HT-29 (cell line): Measurements from ENCODE around the gene SRPX2. TPM values are rescaled to one million over a fixed set of nuclear protein-coding genes. Genes with fewer than 3 reads are reported as not detected.

Experiments used
- DNase-seq: peaks from one replicate; pipeline ENCODE4 v3.0.0-alpha.2; 2015; ENCODE audit warnings: low spot score
- total RNA-seq: library from RNA; depleted of rRNA; stranded (reverse); fragments of >200 nt; shearing (Covaris generic); gene quantifications from 2 replicates; pipeline ENCODE4 v1.2.3, GENCODE V29; 2014

Gene SRPX2
- total RNA-seq, 1 experiment from 2014 or later: 0.28 TPM

GRCh38 chrX:100649550-100650356, 5.8 kb downstream of the SRPX2 start:
- DNase-seq: peak; percentile 42

DNA sequence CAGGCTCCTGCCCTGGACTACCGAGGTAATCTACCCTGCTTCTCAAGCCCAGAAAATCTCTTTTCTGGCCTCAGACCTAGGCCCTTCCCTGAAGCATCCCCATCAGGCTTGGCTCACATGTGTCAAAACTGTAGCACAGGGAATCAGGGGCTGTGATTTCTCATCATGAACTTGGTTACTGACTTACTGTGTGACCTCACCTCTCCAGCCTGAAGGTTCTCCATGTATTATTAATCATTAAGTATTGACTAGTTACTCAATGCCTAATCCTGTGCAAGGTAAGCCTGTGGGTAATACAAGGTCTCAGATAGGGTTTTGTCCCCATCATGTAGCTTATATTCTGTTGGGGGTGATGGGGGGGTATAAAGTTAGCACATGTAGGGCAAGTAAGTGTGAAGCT, 6.8 kb downstream of the SRPX2 start:
- DNase-seq: no peak

DNA sequence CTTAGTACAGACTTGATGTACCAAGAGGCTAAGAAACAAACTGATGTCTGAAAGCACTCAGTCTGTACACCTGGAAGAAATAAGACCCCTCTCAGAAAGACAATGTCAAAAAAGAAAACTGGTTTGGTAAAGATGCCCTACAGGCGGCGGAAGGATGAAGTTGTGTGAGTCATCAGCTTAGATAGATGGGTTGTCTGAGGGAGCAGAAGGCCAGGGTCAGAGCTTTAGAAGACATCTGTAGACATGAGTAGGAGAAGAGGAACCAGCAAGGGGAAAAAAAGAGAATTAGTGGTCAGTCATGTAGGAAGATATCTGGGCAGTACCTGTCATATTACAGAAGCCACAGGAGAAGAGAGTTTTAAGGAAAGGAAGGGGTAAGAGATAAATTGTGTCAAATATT, 8.3 kb downstream of the SRPX2 start:
- no peak for DNase-seq

DNA sequence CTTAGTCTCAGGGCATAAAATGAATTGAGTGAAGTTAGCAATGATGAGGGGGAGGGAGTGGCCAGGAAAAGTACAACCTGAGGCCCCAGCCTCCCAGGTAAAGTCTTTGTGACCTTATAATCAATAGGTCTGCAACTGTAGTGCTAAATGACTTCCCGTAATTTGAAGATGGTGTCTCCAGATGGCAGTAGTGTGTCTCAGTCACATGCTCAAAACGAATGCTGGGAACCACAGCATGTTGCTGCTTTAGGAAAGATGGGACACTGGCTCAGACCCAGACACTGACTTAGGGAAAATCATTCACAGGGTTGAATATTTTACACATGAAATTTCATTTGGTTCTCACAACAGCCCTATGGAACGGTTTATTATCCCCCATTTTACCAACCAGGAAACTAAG, 10.3 kb downstream of the SRPX2 start:
- peak; percentile 40 for DNase-seq

- DNase-seq: no peak
Measured at GRCh38 chrX:100658941-100659381, 15.0 kb downstream of the SRPX2 start.

GRCh38 chrX:100659431-100660137, 15.6 kb downstream of the SRPX2 start:
- no peak for DNase-seq

DNA sequence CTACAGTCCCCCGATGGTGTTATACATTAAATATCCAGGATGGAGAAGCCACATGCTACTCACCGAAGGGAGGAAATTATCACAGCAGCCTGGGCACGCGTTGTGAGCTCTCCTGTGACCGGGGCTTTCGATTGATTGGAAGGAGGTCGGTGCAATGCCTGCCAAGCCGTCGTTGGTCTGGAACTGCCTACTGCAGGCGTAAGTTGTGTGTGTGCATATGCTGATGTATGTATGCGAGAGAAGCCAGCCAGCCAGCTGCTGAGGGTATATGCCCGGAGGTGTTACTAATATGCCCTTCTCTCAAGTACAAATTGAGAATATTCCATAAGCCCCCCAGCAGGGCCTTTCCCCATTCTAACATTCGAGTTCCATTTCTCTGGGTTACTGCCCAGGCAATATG, 18.2 kb downstream of the SRPX2 start:
- no peak for DNase-seq

GRCh38 chrX:100662796-100663195, 18.8 kb downstream of the SRPX2 start:
- no peak for DNase-seq

DNA sequence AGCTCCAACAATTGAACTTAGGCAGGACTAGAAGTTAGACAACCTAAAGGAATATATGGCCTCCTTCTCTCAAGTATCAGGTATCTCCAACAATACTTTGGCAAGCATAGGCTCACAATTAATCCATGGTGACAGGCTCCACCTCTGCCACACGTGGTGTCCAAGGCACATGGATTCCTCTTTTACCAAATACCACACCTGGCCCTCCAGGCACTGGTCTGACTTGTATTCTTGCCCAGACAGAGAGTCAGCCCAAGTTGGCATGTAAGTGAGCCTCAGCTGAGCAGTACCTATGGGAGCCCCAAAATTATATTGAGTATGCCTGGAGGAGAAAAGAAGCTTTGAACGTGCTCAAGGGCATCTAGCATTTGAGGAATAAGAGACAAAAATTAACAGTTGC, 19.6 kb downstream of the SRPX2 start:
- no peak for DNase-seq

- DNase-seq: no peak
Measured at GRCh38 chrX:100672966-100673365, 29.0 kb downstream of the SRPX2 start.

DNA sequence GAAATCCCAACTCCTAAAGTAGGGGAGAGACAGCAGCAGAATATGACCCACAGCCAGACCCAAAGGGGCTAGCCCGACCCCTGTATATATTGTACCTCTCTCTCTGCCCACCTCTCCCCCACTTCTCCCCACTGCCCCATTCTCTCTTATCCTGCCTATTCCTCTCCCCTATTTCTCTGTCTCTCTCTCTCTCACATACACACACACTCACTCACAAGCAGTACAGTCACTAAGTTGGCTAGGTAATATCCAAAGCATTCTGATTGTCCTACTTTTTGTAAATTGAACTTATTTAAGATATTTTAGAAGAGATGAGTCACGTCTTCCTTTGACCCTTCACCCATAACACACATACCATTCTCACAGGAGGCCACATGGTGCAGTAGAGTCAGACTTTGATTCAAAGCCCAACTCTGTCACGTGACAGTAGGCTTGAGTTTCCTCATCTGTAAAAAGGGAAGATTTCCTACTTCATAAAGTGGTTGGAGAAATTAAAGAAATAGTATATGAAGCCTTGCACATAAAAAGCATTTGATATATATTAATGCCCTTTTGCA, 29.5 kb downstream of the SRPX2 start:
- no peak for DNase-seq

- DNase-seq: no peak
Measured at GRCh38 chrX:100674705-100675104, 30.7 kb downstream of the SRPX2 start.

GRCh38 chrX:100677611-100678181, 33.7 kb downstream of the SRPX2 start:
- DNase-seq: no peak

GRCh38 chrX:100680756-100681155, 36.8 kb downstream of the SRPX2 start:
- no peak for DNase-seq

- DNase-seq: no peak
Measured at GRCh38 chrX:100681599-100681998, 37.6 kb downstream of the SRPX2 start.

DNA sequence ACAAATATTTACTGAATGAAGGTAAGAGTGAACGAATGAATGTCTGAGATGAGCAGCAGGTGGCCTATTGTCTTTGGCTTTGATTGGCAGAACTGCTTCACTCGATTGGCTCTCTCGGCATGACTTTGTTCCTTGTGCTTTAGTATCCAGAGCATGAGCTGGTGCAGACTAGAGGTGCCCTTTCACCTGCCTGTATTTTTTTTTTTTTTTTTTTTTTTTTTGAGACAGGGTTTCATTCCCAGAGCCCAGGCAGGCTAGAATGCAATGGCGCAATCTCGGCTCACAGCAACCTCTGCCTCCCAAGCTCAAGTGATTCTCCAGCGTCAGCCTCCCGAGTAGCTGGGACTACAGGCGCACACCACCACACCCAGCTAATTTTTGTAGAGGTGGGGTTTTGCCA, 38.9 kb downstream of the SRPX2 start:
- DNase-seq: no peak

DNA sequence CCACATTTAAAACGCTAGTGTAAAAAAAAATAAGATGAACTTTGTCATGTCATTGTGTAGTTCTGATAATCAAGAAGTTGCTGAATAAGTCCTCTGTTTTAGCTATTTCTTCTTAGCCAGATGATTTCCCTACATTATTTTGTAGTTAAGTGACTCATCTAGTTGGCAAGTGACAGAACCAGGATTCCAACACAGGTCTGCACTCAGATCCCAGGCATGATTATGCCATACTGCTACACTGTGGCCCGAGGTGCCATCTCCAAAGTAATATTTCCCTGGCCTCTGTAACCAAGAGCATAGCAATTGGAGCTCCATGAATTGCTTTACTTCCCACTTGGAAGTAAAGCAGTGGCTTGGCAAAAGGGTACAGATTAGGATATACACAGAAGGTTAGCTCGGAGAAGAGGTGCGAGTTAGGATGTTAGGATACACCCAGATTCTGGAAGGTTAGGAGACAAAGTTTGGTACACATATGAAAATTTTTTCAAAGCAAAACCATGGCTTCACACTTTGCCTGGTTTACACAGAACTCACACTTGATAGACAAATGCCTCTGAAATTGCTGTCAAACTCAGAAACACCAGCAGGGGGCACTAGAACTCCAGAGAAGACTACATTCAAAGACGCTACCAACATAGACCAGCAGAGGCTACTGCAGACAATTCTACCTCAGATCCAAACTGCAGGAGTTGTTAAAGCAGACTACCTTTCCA, 41.4 kb downstream of the SRPX2 start:
- DNase-seq: peak; percentile 94

GRCh38 chrX:100685997-100686305, 42.0 kb downstream of the SRPX2 start:
- no peak for DNase-seq

DNA sequence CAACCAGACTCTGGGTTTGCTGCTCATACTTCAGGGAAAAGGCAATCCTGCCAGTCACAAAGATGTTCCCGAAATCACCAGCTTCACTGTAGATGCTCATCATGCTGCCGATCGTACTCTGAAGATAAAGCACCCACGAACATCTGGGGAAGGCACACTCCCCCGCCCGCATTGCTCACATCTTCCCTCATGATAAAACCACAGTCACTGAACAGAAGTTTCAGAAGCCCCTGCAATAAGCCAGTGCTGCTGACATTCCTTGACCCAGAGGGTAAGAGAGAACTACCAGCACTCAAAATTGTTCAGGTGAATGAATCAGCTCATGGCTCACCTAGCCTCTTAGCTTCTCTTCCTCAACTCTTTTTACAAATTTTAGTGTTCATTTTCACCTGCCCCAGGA, 43.1 kb downstream of the SRPX2 start:
- DNase-seq: no peak

GRCh38 chrX:100687546-100687945, 43.5 kb downstream of the SRPX2 start:
- DNase-seq: no peak

DNA sequence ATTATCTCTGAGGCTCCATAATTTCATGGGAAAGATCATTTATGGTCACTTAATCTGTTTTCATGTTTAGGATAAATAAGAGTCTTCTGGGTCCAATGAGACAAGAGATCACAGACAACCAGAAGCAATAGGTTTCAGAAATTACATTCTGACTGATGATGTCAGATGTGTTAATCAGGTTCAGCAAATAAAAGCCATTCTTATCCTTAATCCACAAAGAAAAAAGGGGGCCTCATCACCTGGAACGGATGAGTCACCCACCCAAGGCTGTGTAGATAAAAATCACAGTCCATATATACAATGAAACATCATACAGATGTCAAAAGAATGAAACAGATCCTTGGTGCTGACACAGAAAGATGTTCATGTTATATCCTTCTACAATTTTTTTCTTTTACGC, 51.3 kb downstream of the SRPX2 start:
- DNase-seq: no peak

- no peak for DNase-seq
Measured at GRCh38 chrX:100695991-100696390, 52.0 kb downstream of the SRPX2 start.
